ENCODE data around the gene ZGPAT. TPM values are rescaled to one million over a fixed set of nuclear protein-coding genes. Genes with fewer than 3 reads are reported as not detected.

ZGPAT gene
- total and polyA plus RNA-seq, 2 of the 13 experiments (the other 11 are each of a cell fraction or from before 2014, with no cell fraction given), result 23.0 to 41.9 TPM

GRCh38 chr20:63736893-63737694, 29.3 kb downstream of the ZGPAT start (continued):
- TF ChIP-seq PATZ1 (CRISPR knock-in tag; IDR thresholded peaks at IDR 0.05), result peak; percentile 67
- no peak for TF ChIP-seq RELA (CRISPR knock-in tag; IDR thresholded peaks at IDR 0.05)
- TF ChIP-seq SPEN (CRISPR knock-in tag; IDR thresholded peaks at IDR 0.05; ENCODE audit: low read depth), result peak; percentile 35; the same call in 1 of the 2 replicates
- no peak for TF ChIP-seq ZNF574 (CRISPR knock-in tag; IDR thresholded peaks at IDR 0.05)
- TF ChIP-seq POLR2A (IDR thresholded peaks at IDR 0.05; ENCODE audit: insufficient read depth in 1 of 2, low read depth in 2 of 2, low read length in 2 of 2), result 0 out of 4 replicates have a peak, but pooled peaks of 1 of the 2 experiments have one; percentile 1
- TF ChIP-seq BRD4 (CRISPR knock-in tag; IDR thresholded peaks at IDR 0.05), result no peak
- no peak for TF ChIP-seq SMAD3 (CRISPR knock-in tag; IDR thresholded peaks at IDR 0.05)
- 0 out of 2 replicates have a peak, but pooled peaks have one; percentile 49 for TF ChIP-seq AHR (CRISPR knock-in tag; IDR thresholded peaks at IDR 0.05)
- TF ChIP-seq MAFF (IDR thresholded peaks at IDR 0.05; ENCODE audit: low read depth, low read length), result no peak
- 0 out of 2 replicates have a peak, but pooled peaks have one; percentile 24 for TF ChIP-seq STAT6 (CRISPR knock-in tag; IDR thresholded peaks at IDR 0.05; ENCODE audit: borderline replicate concordance)
- TF ChIP-seq GATAD2A (CRISPR knock-in tag; IDR thresholded peaks at IDR 0.05), result no peak
- peak; percentile 64; the same call in 1 of the 2 replicates for TF ChIP-seq ZBTB37 (CRISPR knock-in tag; IDR thresholded peaks at IDR 0.05)
- no peak for TF ChIP-seq RFX5 (IDR thresholded peaks at IDR 0.05; ENCODE audit: low read depth, low read length)
- no peak for TF ChIP-seq ZNF609 (CRISPR knock-in tag; IDR thresholded peaks at IDR 0.05; ENCODE audit: borderline replicate concordance)
- no peak for TF ChIP-seq SMYD3 (CRISPR knock-in tag; IDR thresholded peaks at IDR 0.05)
